ENCODE measurements around the gene MAML2.

- TF ChIP-seq EP300 (IDR thresholded peaks at IDR 0.05; ENCODE audit: low read depth) (no peak), POLR2AphosphoS5 (IDR thresholded peaks at IDR 0.05) (no peak)
- TF ChIP-seq, protein P1, sequence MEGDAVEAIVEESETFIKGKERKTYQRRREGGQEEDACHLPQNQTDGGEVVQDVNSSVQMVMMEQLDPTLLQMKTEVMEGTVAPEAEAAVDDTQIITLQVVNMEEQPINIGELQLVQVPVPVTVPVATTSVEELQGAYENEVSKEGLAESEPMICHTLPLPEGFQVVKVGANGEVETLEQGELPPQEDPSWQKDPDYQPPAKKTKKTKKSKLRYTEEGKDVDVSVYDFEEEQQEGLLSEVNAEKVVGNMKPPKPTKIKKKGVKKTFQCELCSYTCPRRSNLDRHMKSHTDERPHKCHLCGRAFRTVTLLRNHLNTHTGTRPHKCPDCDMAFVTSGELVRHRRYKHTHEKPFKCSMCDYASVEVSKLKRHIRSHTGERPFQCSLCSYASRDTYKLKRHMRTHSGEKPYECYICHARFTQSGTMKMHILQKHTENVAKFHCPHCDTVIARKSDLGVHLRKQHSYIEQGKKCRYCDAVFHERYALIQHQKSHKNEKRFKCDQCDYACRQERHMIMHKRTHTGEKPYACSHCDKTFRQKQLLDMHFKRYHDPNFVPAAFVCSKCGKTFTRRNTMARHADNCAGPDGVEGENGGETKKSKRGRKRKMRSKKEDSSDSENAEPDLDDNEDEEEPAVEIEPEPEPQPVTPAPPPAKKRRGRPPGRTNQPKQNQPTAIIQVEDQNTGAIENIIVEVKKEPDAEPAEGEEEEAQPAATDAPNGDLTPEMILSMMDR (IDR thresholded peaks at IDR 0.05): no peak
Measured at GRCh38 chr11:96167787-96168186, 175.2 kb downstream of the MAML2 start.
